Stomach (tissue), 4 donors: ENCODE measurements around the gene CCNT2.

Source experiments
- CTCF ChIP-seq, 7 experiments: fragments of 450-650 bp in 4 of 7; fragments of 200-600 bp in 3 of 7; sonication (generic) in 3 of 7; IDR thresholded peaks; one replicate each; pipeline ENCODE4 v1.5.1; 2016 to 2019; ENCODE audit warnings: antibody characterized with exemption in 7 of 7, control low read depth in 2 of 7, mild to moderate bottlenecking in 1 of 7
- EP300 ChIP-seq: sonication (generic); formaldehyde crosslinking; IDR thresholded peaks from one replicate; pipeline ENCODE4 v1.6.1; 2017; ENCODE audit warnings: antibody characterized with exemption

- TF ChIP-seq EP300: no peak
- no peak for TF ChIP-seq CTCF (IDR thresholded peaks at IDR 0.05)
These were observed 24.9 kb downstream of the CCNT2 start for GRCh38 chr2:134943540-134943939.
